Adrenal gland (tissue), 12 donors: Measurements from ENCODE around the gene PRKG1. TPM values are rescaled to one million over a fixed set of nuclear protein-coding genes. Genes with fewer than 3 reads are reported as not detected.

Experiments
- DNase-seq, 7 donors: peaks; one replicate each; pipeline ENCODE4 v3.0.0-alpha.2; 2019 to 2020
- H3K27ac ChIP-seq, 5 donors: fragments of 200-600 bp; sonication (generic) in 4 of 5; 1 replicate in 3 of 5; 2 replicates in 2 of 5; pipeline versions ENCODE4 v1.5.1 to v1.8.0; 2016 to 2020; ENCODE audit warnings: mild to moderate bottlenecking in 1 of 5
- H3K27me3 ChIP-seq: fragments of 200-600 bp; 2 replicates; pipeline ENCODE4 v1.8.0; 2021
- H3K36me3 ChIP-seq, 2 donors: fragments of 200-600 bp; replicated peaks in 1 of 2; 1 replicate in 1 of 2; 2 replicates in 1 of 2; pipeline versions ENCODE4 v1.5.1 to v1.8.0; 2018 to 2022
- H3K4me1 ChIP-seq, 2 donors: fragments of 200-600 bp; replicated peaks in 1 of 2; 1 replicate in 1 of 2; 2 replicates in 1 of 2; pipeline versions ENCODE4 v1.5.1 to v1.8.0; 2018 to 2021
- H3K4me3 ChIP-seq, 4 donors: fragments of 200-600 bp; sonication (generic) in 3 of 4; one replicate each; pipeline ENCODE4 v1.5.1; 2016 to 2018
- H3K9me3 ChIP-seq, 3 donors: fragments of 200-600 bp; sonication (generic) in 1 of 3; replicated peaks in 1 of 3; 1 replicate in 2 of 3; 2 replicates in 1 of 3; pipeline versions ENCODE4 v1.5.1 to v1.8.0; 2016 to 2021
- POLR2A ChIP-seq, 2 donors: fragments of 450-650 bp; IDR thresholded peaks; one replicate each; pipeline ENCODE4 v1.6.1; 2017; ENCODE audit warnings: antibody characterized with exemption in 2 of 2, mild to moderate bottlenecking in 2 of 2, moderate library complexity in 1 of 2
- WGBS, 4 donors: extraction: QIAGEN DNeasy Blood & Tissue Kit in 2 of 4; methylation state at CpG; one replicate each; pipeline versions ENCODE4 v1.1.5 to v1.1.7; 2013 to 2017; 5-methylcytosine and 5-hydroxymethylcytosine counted together
- intact Hi-C, 2 donors: fragments of 100-400 bp; cut with DNase I; formaldehyde crosslinking; loops; one replicate each; pipeline versions ENCODE4 v1.14.1 to v1.15.0; 2022 to 2023
- polyA plus RNA-seq, 3 donors: library from polyadenylated mRNA; stranded (reverse); fragments of 200-250 nt in 2 of 3; fragments of 350-450 nt in 1 of 3; fragmentation: Illumina TruSeq in 1 of 3; extraction: RNeasy Lipid Tissue Mini Kit (QIAGEN cat#74804) in 1 of 3; gene quantifications; one replicate each; pipeline ENCODE4 v1.2.3, GENCODE V29; 2013 to 2014
- total RNA-seq, 9 donors: library from RNA; depleted of rRNA in 4 of 9; stranded (reverse); fragments of >200 nt in 4 of 9; fragments of 120-200 nt in 1 of 9; fragmentation: NEBNext Ultra II Directional in 1 of 9; extraction: Animal tissue kit (Norgen Biotek cat#: 25700) in 1 of 9; gene quantifications; one replicate each; pipeline versions ENCODE4 v1.1.0 to v1.2.4, GENCODE V29; 2013 to 2023
- TF ChIP-seq, protein P1 (sequence below), 6 experiments: fragments of 450-650 bp in 4 of 6; fragments of 200-600 bp in 2 of 6; sonication (generic) in 1 of 6; IDR thresholded peaks; 1 replicate in 5 of 6; 2 replicates in 1 of 6; pipeline versions ENCODE4 v1.5.1 to v1.8.0; 2016 to 2021; ENCODE audit warnings: antibody characterized with exemption in 6 of 6, mild to moderate bottlenecking in 2 of 6, moderate library complexity in 1 of 6
- donor health status: healthy with polysubstance abuse.
- donor health status: Bipolar disorder and iron deficiency.
- donor health status: DM: yes; HTN: yes; CAD: no.
- donor health status: DM: no; HTN: no; CAD: no.
- donor health status: DM: no; HTN: no; CAD: no.
- donor health status: DM: yes; HTN: yes; CAD: no.

Gene PRKG1
- total and polyA plus RNA-seq, 12 donors, result 6.9 to 104 (median 29.7) TPM

DNA sequence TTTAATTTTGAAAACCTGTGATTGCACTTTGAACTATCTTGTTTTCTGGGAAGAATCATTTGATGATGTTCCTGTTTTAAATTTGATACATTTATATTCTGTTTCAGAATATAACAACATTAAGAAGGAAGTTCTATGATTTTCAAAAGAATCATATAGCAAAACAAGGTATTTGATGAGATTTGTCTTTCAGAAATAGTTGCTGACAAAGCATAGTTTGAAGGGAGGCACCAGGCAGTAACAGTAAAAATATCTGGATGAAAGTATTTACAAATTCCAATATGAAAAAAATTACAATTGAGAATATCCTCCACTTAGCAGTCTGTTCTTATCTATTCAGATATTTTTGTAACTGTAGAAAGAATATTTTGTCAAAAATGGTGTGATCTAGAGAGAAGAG is 891.2 kb downstream of the PRKG1 start:
- TF ChIP-seq, protein P1, sequence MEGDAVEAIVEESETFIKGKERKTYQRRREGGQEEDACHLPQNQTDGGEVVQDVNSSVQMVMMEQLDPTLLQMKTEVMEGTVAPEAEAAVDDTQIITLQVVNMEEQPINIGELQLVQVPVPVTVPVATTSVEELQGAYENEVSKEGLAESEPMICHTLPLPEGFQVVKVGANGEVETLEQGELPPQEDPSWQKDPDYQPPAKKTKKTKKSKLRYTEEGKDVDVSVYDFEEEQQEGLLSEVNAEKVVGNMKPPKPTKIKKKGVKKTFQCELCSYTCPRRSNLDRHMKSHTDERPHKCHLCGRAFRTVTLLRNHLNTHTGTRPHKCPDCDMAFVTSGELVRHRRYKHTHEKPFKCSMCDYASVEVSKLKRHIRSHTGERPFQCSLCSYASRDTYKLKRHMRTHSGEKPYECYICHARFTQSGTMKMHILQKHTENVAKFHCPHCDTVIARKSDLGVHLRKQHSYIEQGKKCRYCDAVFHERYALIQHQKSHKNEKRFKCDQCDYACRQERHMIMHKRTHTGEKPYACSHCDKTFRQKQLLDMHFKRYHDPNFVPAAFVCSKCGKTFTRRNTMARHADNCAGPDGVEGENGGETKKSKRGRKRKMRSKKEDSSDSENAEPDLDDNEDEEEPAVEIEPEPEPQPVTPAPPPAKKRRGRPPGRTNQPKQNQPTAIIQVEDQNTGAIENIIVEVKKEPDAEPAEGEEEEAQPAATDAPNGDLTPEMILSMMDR (IDR thresholded peaks at IDR 0.05), result no peak
- no peak for TF ChIP-seq POLR2A (IDR thresholded peaks at IDR 0.05)
- Histone ChIP-seq H3K9me3 (no peaks in the 10 kb centered on the region), H3K27me3 (no peaks in the 10 kb centered on the region), H3K4me1 (no peaks in the 10 kb centered on the region), H3K27ac (no peak overlapping the region), H3K4me3 (no peak overlapping the region), H3K36me3 (no peaks in the 10 kb centered on the region)
- intact Hi-C loops, result no loop called here
- no peak for DNase-seq

DNA sequence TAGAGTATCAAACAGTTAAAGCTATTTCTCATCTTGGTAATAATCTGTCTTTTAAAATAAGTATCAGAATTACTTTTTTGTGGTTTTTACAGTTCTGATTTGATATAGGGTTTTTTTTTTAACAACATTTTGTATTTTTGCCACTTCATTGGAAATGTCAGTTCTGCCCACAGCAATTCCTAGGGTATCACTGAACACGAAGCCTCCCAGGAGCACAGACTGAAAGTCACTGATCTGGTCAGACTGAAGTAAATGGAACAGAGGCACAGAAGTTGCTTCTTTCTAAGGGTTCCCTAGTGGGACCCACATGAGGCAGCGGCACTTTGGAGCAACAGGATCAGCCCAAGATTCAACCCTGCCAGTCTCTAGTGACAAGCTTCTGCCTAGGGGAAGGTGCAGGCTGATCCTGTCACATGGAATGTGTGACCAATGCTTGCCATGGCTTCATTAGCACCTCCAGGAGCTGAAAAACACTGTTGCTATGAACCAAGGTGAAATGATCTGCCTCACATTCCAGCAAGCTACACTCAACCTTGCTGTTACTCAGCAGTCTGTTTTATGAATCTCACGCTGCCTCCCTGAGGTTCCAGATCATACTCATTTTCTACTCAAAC is 898.6 kb downstream of the PRKG1 start:
- Histone ChIP-seq H3K27me3 (no peaks in the 10 kb centered on the region), H3K36me3 (no peaks in the 10 kb centered on the region), H3K9me3 (no peaks in the 10 kb centered on the region), H3K4me1 (no peaks in the 10 kb centered on the region), H3K4me3 (no peak overlapping the region), H3K27ac (no peak overlapping the region)
- WGBS, 4 donors, result 83 to 95% (median 90%) methylated on average over 2 to 3 of the region's 3 CpGs
- TF ChIP-seq, protein P1 (IDR thresholded peaks at IDR 0.05), result no peak
- TF ChIP-seq POLR2A (IDR thresholded peaks at IDR 0.05), result no peak
- intact Hi-C loops, result no loop called here
- DNase-seq, result no peak

- Histone ChIP-seq H3K27ac (no peak overlapping the region), H3K27me3 (no peaks in the 10 kb centered on the region), H3K4me3 (no peak overlapping the region), H3K36me3 (no peaks in the 10 kb centered on the region), H3K9me3 (no peaks in the 10 kb centered on the region), H3K4me1 (no peaks in the 10 kb centered on the region)
- intact Hi-C loops, result no loop called here
- TF ChIP-seq, protein P1 (IDR thresholded peaks at IDR 0.05), result no peak
- no peak for TF ChIP-seq POLR2A (IDR thresholded peaks at IDR 0.05)
- no peak for DNase-seq
Observed at GRCh38 chr10:51980752-51981151, 906.5 kb downstream of the PRKG1 start.

- Histone ChIP-seq H3K9me3 (no peaks in the 10 kb centered on the region), H3K27me3 (no peaks in the 10 kb centered on the region), H3K36me3 (no peaks in the 10 kb centered on the region), H3K4me3 (no peak overlapping the region), H3K4me1 (no peaks in the 10 kb centered on the region), H3K27ac (no peak overlapping the region)
- intact Hi-C loops, result no loop called here
- WGBS, 4 donors, result 75 to 82% (median 79%) methylated on average over 1 of the region's 1 CpG
- no peak for TF ChIP-seq POLR2A (IDR thresholded peaks at IDR 0.05)
- TF ChIP-seq, protein P1 (IDR thresholded peaks at IDR 0.05), result no peak
- no peak for DNase-seq
Observed at GRCh38 chr10:51981731-51982130, 907.4 kb downstream of the PRKG1 start.
